Measurements from ENCODE around the gene PGS1. TPM values are rescaled to one million over a fixed set of nuclear protein-coding genes. Genes with fewer than 3 reads are reported as not detected.

PGS1 gene
- total RNA-seq, 1 donor from 2014 or later = 40.6 TPM

- TF ChIP-seq CTCF (conservative IDR thresholded peaks at IDR 0.05; ENCODE audit: low read depth, low read length) = no peak
These were observed 18.2 kb downstream of the PGS1 start for GRCh38 chr17:78396441-78397337.

GRCh38 chr17:78397681-78398101 lies 19.2 kb downstream of the PGS1 start:
- H3K4me3 ChIP-seq (ENCODE audit: low read depth, low read length) = no peak overlapping the region
- no peak for DNase-seq (ENCODE audit: low read depth)
- TF ChIP-seq CTCF (conservative IDR thresholded peaks at IDR 0.05; ENCODE audit: low read depth, low read length) = no peak

More at GRCh38 chr17:78396441-78397337, 18.2 kb downstream of the PGS1 start:
- no peak for DNase-seq (ENCODE audit: low read depth)
- H3K4me3 ChIP-seq (ENCODE audit: low read depth, low read length) = no peak overlapping the region

- no peak for TF ChIP-seq CTCF (conservative IDR thresholded peaks at IDR 0.05; ENCODE audit: low read depth, low read length)
- no peak overlapping the region for H3K4me3 ChIP-seq (ENCODE audit: low read depth, low read length)
- no peak for DNase-seq (ENCODE audit: low read depth)
These were observed 19.9 kb downstream of the PGS1 start for GRCh38 chr17:78398390-78398789.

GRCh38 chr17:78399028-78399692 lies 20.7 kb downstream of the PGS1 start:
- no peak for TF ChIP-seq CTCF (conservative IDR thresholded peaks at IDR 0.05; ENCODE audit: low read depth, low read length)
- no peak for DNase-seq (ENCODE audit: low read depth)
- H3K4me3 ChIP-seq (ENCODE audit: low read depth, low read length) = no peak overlapping the region

GRCh38 chr17:78399693-78400144 lies 21.3 kb downstream of the PGS1 start:
- H3K4me3 ChIP-seq (ENCODE audit: low read depth, low read length) = no peak overlapping the region

GRCh38 chr17:78400581-78401240 lies 22.3 kb downstream of the PGS1 start:
- TF ChIP-seq CTCF (conservative IDR thresholded peaks at IDR 0.05; ENCODE audit: low read depth, low read length) = no peak
- H3K4me3 ChIP-seq (ENCODE audit: low read depth, low read length) = no peak overlapping the region

More at GRCh38 chr17:78399693-78400144, 21.3 kb downstream of the PGS1 start:
- TF ChIP-seq CTCF (conservative IDR thresholded peaks at IDR 0.05; ENCODE audit: low read depth, low read length) = no peak
- DNase-seq (ENCODE audit: low read depth) = no peak

More at GRCh38 chr17:78400581-78401240, 22.3 kb downstream of the PGS1 start:
- DNase-seq (ENCODE audit: low read depth) = no peak

Measured in epithelial cell of proximal tubule (primary cell).